HCT116 (cell line): ENCODE measurements around the gene FPR1. TPM values are rescaled to one million over a fixed set of nuclear protein-coding genes. Genes with fewer than 3 reads are reported as not detected.

Experiments
- ATAC-seq: fragments of 200-7000 bp; cut with Tn5 transposase; 2 replicates; pipeline ENCODE4 v1.9.1; 2020; ENCODE audit warnings: mild to moderate bottlenecking, moderate library complexity
- BruUV-seq: library from RNA; stranded (reverse); fragments of 400-500 nt; replicated peaks from 2 replicates; lab custom pipeline; 2021; lab: Mats Ljungman, UMichigan
- CTCF ChIA-PET: fragments of 300-600 bp; sonication (Branson Sonifier 250); formaldehyde crosslinking; loops from one replicate; lab custom pipeline; 2021; ENCODE audit warnings: antibody characterized with exemption; lab: Charles Lee
- POLR2A ChIA-PET: fragments of 300-600, 350-600 bp; sonication (Branson Sonifier 250); formaldehyde crosslinking; loops from one replicate; lab custom pipeline; 2021; ENCODE audit warnings: antibody characterized with exemption; lab: Charles Lee
- RAD21 ChIA-PET, 2 experiments: fragments of 300-600 bp; sonication (Branson Sonifier 250); formaldehyde crosslinking; loops; one replicate each; lab custom pipeline; 2023; ENCODE audit warnings: low total read pairs in 2 of 2; ENCODE audit not compliant: uncharacterized antibody in 2 of 2, unreplicated experiment in 2 of 2, low non-redundant PET in 1 of 2; lab: Charles Lee
- DNase-seq: peaks from one replicate; pipeline ENCODE4 v3.0.0-alpha.2; 2010; ENCODE audit warnings: low read depth, low spot score
- H2AFZ ChIP-seq: fragments of 200-600 bp; shearing (Covaris generic), sonication (generic); 2 replicates; pipeline ENCODE4 v1.6.1; 2017; ENCODE audit warnings: low read depth, mixed run types, mixed read lengths, antibody characterized with exemption, low read length; ENCODE audit not compliant: poor library complexity, severe bottlenecking
- H3K27ac ChIP-seq: 2 replicates; pipeline ENCODE4 v1.5.1; 2012; ENCODE audit warnings: low read depth, low read length
- H3K27me3 ChIP-seq: fragments of 200-600 bp; sonication (generic); 2 replicates; pipeline ENCODE4 v1.6.1; 2016; ENCODE audit warnings: mixed run types, low read length, mixed read lengths; ENCODE audit not compliant: insufficient read depth
- H3K36me3 ChIP-seq, 2 experiments: fragments of 200-500 bp in 1 of 2; fragments of 200-600 bp in 1 of 2; sonication (Bioruptor generic) in 1 of 2; sonication (generic) in 1 of 2; 2 replicates each; pipeline versions ENCODE4 v1.5.1 to v1.6.1; 2014 to 2016; ENCODE audit warnings: low read length in 2 of 2, inconsistent platforms in 1 of 2, mixed read lengths in 1 of 2, mixed run types in 1 of 2; ENCODE audit not compliant: insufficient read depth in 2 of 2, control insufficient read depth in 1 of 2
- H3K4me1 ChIP-seq, 2 experiments: fragments of 200-600 bp in 1 of 2; sonication (generic) in 1 of 2; 2 replicates each; pipeline versions ENCODE4 v1.5.1 to v1.6.1; 2012 to 2017; ENCODE audit warnings: low read length in 2 of 2, inconsistent platforms in 1 of 2, mild to moderate bottlenecking in 1 of 2, mixed read lengths in 1 of 2, mixed run types in 1 of 2, moderate library complexity in 1 of 2; ENCODE audit not compliant: insufficient read depth in 2 of 2, control insufficient read depth in 1 of 2
- H3K4me2 ChIP-seq: fragments of 200-600 bp; sonication (generic); 2 replicates; pipeline ENCODE4 v1.6.1; 2017; ENCODE audit warnings: mixed run types, low read length, mixed read lengths
- H3K4me3 ChIP-seq, 2 experiments: fragments of 200-600 bp in 1 of 2; sonication (generic) in 1 of 2; replicated peaks in 1 of 2; 2 replicates each; pipeline ENCODE4 v1.5.1; 2011 to 2016; ENCODE audit warnings: low read length in 2 of 2, control low read depth in 1 of 2, low read depth in 1 of 2, mild to moderate bottlenecking in 1 of 2, mixed read lengths in 1 of 2, mixed run types in 1 of 2
- H3K79me2 ChIP-seq: fragments of 200-600 bp; sonication (generic); 2 replicates; pipeline ENCODE4 v1.6.1; 2017; ENCODE audit warnings: mild to moderate bottlenecking, mixed run types, low read length, moderate library complexity, mixed read lengths; ENCODE audit not compliant: insufficient read depth
- H3K9ac ChIP-seq: fragments of 200-600 bp; sonication (generic); 2 replicates; pipeline ENCODE4 v1.6.1; 2016; ENCODE audit warnings: low read length, mixed read lengths
- H3K9me2 ChIP-seq: fragments of 200-600 bp; sonication (generic), shearing (Covaris generic); 2 replicates; pipeline ENCODE4 v1.6.1; 2017; ENCODE audit warnings: mixed run types, mild to moderate bottlenecking, moderate library complexity; ENCODE audit not compliant: insufficient read depth
- H3K9me3 ChIP-seq, 2 experiments: fragments of 200-500 bp in 1 of 2; fragments of 200-600 bp in 1 of 2; sonication (Bioruptor generic) in 1 of 2; sonication (generic) in 1 of 2; 2 replicates each; pipeline ENCODE4 v1.6.1; 2014 to 2017; ENCODE audit warnings: low read length in 2 of 2, mixed read lengths in 2 of 2, inconsistent platforms in 1 of 2, low read depth in 1 of 2, mild to moderate bottlenecking in 1 of 2, mixed run types in 1 of 2, moderate library complexity in 1 of 2; ENCODE audit not compliant: control insufficient read depth in 1 of 2, insufficient read depth in 1 of 2
- H4K20me1 ChIP-seq: fragments of 200-600 bp; sonication (generic), shearing (Covaris generic); 2 replicates; pipeline ENCODE4 v1.6.1; 2017; ENCODE audit warnings: mixed run types, mild to moderate bottlenecking, moderate library complexity; ENCODE audit not compliant: insufficient read depth
- CBX3 ChIP-seq: IDR thresholded peaks from 2 replicates; pipeline ENCODE4 v1.6.1; 2012; ENCODE audit warnings: low read depth
- EGR1 ChIP-seq: IDR thresholded peaks from 2 replicates; pipeline ENCODE4 v1.6.1; 2012; ENCODE audit warnings: low read depth
- EZH2 ChIP-seq: fragments of 200-600 bp; sonication (generic); IDR thresholded peaks from 2 replicates; pipeline ENCODE4 v1.6.1; 2017; ENCODE audit warnings: antibody characterized with exemption, mixed run types
- EZH2phosphoT487 ChIP-seq: fragments of 200-600 bp; IDR thresholded peaks from 2 replicates; pipeline ENCODE4 v1.6.1; 2018; ENCODE audit warnings: antibody characterized with exemption, borderline replicate concordance
- FOSL1 ChIP-seq: IDR thresholded peaks from 2 replicates; pipeline ENCODE4 v1.6.1; 2012; ENCODE audit warnings: low read depth
- JUND ChIP-seq: IDR thresholded peaks from 2 replicates; pipeline ENCODE4 v1.6.1; 2012
- MAX ChIP-seq: IDR thresholded peaks from 2 replicates; pipeline ENCODE4 v1.6.1; 2012
- RAD21 ChIP-seq: IDR thresholded peaks from 2 replicates; pipeline ENCODE4 v1.6.1; 2012; ENCODE audit warnings: low read depth, mild to moderate bottlenecking
- SRF ChIP-seq: IDR thresholded peaks from 2 replicates; pipeline ENCODE4 v1.6.1; 2012; ENCODE audit warnings: low read depth
- TCF7L2 ChIP-seq: IDR thresholded peaks from 2 replicates; pipeline ENCODE4 v1.7.0; 2011; ENCODE audit warnings: borderline replicate concordance, inconsistent platforms; ENCODE audit not compliant: insufficient read depth, insufficient read length; ENCODE audit errors: extremely low read depth
- ZFX ChIP-seq: fragments of 450-650 bp; IDR thresholded peaks from 2 replicates; pipeline ENCODE4 v1.6.1; 2017
- ZNF274 ChIP-seq: fragments of 200-500 bp; sonication (Bioruptor generic); IDR thresholded peaks from 2 replicates; pipeline ENCODE4 v1.6.1; 2014; ENCODE audit warnings: mild to moderate bottlenecking, low read depth, low read length, inconsistent platforms
- intact Hi-C: fragments of 100-400 bp; cut with micrococcal nuclease; formaldehyde crosslinking; loops from 2 replicates; pipeline ENCODE4 v1.10.0; 2022
- total RNA-seq: library from RNA; stranded (reverse); gene quantifications from one replicate; pipeline ENCODE4 v1.2.1, GENCODE V29; 2021; ENCODE audit not compliant: unreplicated experiment
- TF ChIP-seq, protein P1 (sequence below), 3 experiments: fragments of 200-600 bp in 1 of 3; sonication (generic) in 1 of 3; IDR thresholded peaks in 2 of 3; conservative IDR thresholded peaks in 1 of 3; 2 replicates each; pipeline ENCODE4 v1.5.1; 2012 to 2017; ENCODE audit warnings: low read depth in 2 of 3, low read length in 2 of 3, antibody characterized with exemption in 1 of 3, borderline replicate concordance in 1 of 3, control low read depth in 1 of 3, mild to moderate bottlenecking in 1 of 3, mixed read lengths in 1 of 3, mixed run types in 1 of 3, moderate library complexity in 1 of 3; ENCODE audit not compliant: insufficient read depth in 1 of 3
- TF ChIP-seq, protein P2 (sequence below): IDR thresholded peaks from 2 replicates; pipeline ENCODE4 v1.6.1; 2012; ENCODE audit warnings: low read depth

The FPR1 gene
- total RNA-seq, 1 experiment from 2014 or later, result not detected

- Histone ChIP-seq H3K4me3 (no peak within 1 kb of the TSS), H3K4me1 (no peaks in the 10 kb centered on the region), H4K20me1 (no peaks in the 10 kb centered on the region), H3K36me3 (no peaks in the 10 kb centered on the region), H3K79me2 (no peaks in the 10 kb centered on the region), H3K9me2 (no peaks in the 10 kb centered on the region), H3K9ac (no peak within 1 kb of the TSS), H3K27me3 (no peaks in the 10 kb centered on the region), H2AFZ (no peak within 1 kb of the TSS), H3K9me3 (no peaks in the 10 kb centered on the region), H3K4me2 (no peak within 1 kb of the TSS), H3K27ac (no peak within 1 kb of the TSS)
- CTCF ChIA-PET, result interaction anchor here (1.4 kb wide), 1 partner anchor 17 kb away, joined by 5 read pairs; no protein-coding TSS in a partner anchor
- intact Hi-C loops, result no loop called here
- TF ChIP-seq EGR1, result no peak
- TF ChIP-seq CBX3, result no peak
- TF ChIP-seq ZFX, result no peak
- no peak for TF ChIP-seq MAX
- TF ChIP-seq, protein P1, sequence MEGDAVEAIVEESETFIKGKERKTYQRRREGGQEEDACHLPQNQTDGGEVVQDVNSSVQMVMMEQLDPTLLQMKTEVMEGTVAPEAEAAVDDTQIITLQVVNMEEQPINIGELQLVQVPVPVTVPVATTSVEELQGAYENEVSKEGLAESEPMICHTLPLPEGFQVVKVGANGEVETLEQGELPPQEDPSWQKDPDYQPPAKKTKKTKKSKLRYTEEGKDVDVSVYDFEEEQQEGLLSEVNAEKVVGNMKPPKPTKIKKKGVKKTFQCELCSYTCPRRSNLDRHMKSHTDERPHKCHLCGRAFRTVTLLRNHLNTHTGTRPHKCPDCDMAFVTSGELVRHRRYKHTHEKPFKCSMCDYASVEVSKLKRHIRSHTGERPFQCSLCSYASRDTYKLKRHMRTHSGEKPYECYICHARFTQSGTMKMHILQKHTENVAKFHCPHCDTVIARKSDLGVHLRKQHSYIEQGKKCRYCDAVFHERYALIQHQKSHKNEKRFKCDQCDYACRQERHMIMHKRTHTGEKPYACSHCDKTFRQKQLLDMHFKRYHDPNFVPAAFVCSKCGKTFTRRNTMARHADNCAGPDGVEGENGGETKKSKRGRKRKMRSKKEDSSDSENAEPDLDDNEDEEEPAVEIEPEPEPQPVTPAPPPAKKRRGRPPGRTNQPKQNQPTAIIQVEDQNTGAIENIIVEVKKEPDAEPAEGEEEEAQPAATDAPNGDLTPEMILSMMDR (IDR thresholded peaks at IDR 0.05 in 2 of 3, conservative IDR thresholded peaks at IDR 0.05 in 1 of 3; ENCODE audit: borderline replicate concordance in 1 of 3, insufficient read depth in 1 of 3, low read depth in 2 of 3, low read length in 2 of 3), result no peak
- TF ChIP-seq EZH2, result no peak
- TF ChIP-seq FOSL1, result no peak
- TF ChIP-seq TCF7L2, result no peak
- TF ChIP-seq EZH2phosphoT487, result no peak
- TF ChIP-seq, protein P2, sequence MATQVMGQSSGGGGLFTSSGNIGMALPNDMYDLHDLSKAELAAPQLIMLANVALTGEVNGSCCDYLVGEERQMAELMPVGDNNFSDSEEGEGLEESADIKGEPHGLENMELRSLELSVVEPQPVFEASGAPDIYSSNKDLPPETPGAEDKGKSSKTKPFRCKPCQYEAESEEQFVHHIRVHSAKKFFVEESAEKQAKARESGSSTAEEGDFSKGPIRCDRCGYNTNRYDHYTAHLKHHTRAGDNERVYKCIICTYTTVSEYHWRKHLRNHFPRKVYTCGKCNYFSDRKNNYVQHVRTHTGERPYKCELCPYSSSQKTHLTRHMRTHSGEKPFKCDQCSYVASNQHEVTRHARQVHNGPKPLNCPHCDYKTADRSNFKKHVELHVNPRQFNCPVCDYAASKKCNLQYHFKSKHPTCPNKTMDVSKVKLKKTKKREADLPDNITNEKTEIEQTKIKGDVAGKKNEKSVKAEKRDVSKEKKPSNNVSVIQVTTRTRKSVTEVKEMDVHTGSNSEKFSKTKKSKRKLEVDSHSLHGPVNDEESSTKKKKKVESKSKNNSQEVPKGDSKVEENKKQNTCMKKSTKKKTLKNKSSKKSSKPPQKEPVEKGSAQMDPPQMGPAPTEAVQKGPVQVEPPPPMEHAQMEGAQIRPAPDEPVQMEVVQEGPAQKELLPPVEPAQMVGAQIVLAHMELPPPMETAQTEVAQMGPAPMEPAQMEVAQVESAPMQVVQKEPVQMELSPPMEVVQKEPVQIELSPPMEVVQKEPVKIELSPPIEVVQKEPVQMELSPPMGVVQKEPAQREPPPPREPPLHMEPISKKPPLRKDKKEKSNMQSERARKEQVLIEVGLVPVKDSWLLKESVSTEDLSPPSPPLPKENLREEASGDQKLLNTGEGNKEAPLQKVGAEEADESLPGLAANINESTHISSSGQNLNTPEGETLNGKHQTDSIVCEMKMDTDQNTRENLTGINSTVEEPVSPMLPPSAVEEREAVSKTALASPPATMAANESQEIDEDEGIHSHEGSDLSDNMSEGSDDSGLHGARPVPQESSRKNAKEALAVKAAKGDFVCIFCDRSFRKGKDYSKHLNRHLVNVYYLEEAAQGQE, result no peak
- no peak for TF ChIP-seq RAD21
- TF ChIP-seq SRF, result no peak
- TF ChIP-seq ZNF274, result no peak
- no peak for TF ChIP-seq JUND
- POLR2A ChIA-PET, result interaction anchor here (1.1 kb wide), 1 partner anchor 10 kb away, joined by 4 read pairs; the partner anchor contains the start of gene FPR1
- RAD21 ChIA-PET, result no interaction called here
- BruUV-seq, result no TSS peak
- ATAC-seq (no peak), DNase-seq (no peak)
Observed at GRCh38 chr19:51760697-51761356, 9.1 kb upstream of the FPR1 start, which contains the start of gene FPR2. Gene FPR2 (plus strand): TSS chr19:51761180. CDS start chr19:51768659, 7,479 bp downstream.
